ENCODE data around the gene OR2A2.

OR2A2 gene

GRCh38 chr7:144142187-144142586 is 32.8 kb downstream of the OR2A2 start:
- no peak for DNase-seq

DNA sequence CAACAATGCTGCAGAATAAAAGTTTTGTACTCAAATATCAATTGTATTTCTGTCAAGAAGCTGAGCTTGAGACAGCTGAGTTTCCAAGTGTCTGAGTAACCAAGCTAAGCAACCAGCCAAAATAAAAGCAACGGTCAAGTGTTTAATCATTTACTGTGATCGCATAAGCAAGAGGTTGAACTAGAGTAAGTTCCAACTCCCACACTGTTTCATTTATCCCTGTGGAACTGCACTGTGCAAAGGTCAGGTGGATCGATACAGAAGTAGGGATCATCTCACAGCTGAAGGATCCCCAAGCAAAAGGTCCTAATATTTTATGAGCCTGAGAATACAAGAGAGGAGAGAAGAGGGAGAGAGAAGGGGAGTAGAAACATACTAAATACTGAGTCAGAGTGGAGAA is 35.0 kb downstream of the OR2A2 start:
- no peak for DNase-seq

DNA sequence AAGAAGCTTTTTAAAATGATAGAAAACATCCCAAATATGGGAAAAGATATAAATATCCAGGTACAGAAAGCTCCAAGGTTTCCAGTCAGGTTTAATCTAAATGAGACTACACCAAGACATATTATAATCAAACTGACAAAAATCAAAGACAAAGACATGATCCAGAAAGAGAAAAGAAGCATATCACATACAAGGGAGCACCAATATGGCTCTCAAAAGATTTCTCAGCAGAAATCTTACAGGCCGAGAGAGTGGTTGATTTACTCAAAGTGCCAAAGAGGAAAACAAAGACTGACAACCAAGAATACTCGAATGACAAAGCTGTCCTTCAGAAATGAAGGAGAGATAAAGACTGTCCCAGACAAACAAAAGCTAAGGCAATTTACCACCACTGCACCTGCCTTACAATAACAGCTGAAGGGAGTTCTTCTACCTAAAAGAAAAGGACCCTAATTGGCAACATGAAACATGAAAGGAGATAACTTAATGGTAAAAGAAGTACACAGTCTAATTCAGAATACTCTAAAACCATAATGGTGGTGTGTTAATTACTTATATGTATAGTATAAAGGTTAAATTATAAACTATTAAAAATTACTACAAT is 38.9 kb downstream of the OR2A2 start:
- DNase-seq = no peak

DNA sequence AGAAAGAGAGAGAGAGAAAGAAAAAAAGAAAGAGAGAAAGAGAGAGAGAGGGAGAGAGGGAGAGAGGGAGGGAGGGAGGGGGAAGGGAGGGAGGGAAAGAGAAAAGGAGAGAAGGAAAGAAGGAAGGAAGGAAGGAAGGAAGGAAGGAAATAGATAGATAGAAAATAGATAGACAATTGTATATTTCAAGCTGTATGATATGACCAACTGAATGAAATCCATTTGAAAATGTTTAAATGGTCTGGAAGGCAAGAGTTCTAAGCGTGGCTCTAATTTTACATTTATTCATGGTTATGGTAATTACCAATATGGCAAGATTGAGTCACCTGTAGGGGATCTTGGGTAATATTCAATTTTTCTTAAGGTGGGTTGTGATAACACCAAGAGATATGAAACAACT is 49.5 kb downstream of the OR2A2 start:
- DNase-seq = no peak
